HG03060 (cell line): ENCODE measurements around the gene GJB1.

Source experiments
- ATAC-seq: cut with Tn5 transposase; IDR thresholded peaks from one replicate; pipeline ENCODE4 v1.9.1; 2021; ENCODE audit warnings: low read depth, moderate number of reproducible peaks; ENCODE audit not compliant: unreplicated experiment

GJB1 gene

DNA sequence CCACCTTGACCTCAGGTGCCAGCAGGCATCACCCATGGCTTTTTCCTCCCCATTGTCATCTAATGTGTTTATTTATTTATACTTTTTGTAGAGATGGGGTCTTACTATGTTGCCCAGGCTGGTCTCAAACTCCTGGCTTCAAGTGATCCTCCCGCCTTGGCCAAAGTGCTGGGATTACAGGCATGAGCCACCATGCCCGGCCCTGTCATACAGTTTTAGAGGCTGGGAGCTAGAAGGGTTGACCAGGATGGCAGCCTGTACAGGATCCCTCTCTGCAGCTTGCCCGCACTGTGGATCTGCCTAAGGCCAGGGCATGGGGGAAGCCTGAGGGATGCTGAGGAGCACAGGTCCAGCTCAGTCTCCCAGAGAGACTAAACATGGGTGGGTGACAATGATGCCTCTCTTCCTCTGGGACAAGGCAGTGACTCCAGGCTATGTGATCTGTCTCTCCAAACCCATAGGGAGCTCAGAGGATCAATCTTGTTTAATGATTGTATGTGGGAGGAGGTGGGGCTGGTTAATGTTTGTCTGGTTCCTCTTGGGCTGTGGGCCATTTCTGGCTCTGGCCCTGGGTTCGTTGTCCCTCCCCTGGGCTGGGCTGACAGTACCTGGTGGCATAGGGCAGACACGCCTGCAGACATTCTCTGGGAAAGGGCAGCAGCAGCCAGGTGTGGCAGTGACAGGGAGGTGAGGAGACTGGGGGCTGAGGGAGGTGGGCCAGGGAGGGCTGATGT lies 8.3 kb upstream of the GJB1 start:
- no peak for ATAC-seq

DNA sequence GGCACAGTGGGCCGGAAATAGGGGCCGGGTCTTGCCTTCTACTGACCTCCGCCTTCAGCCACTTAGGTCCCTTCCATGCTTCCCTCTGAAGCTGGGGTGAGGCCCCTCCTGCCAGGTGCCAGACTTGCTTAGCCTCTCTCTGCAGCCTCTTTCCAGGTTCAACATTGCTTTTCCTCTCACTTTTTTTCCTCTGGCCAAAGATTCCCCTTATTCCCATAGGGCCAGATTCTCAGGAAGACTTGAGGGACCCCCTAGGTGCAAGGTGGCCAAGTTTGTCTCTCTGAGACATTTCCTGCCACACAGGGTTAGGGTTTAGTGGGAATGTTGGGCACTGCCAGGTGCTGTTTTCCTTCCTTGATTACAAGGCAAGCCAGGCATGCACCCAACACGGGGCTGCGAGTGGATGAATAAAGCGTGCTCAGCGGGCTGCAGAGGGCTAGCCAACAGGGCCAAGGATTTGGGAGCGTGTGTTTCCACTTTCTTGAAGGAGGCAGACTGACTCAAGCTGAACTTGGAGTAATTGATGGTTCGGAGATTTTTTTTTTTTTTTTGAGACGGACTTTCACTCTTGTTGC lies 7.6 kb upstream of the GJB1 start:
- no peak for ATAC-seq

DNA sequence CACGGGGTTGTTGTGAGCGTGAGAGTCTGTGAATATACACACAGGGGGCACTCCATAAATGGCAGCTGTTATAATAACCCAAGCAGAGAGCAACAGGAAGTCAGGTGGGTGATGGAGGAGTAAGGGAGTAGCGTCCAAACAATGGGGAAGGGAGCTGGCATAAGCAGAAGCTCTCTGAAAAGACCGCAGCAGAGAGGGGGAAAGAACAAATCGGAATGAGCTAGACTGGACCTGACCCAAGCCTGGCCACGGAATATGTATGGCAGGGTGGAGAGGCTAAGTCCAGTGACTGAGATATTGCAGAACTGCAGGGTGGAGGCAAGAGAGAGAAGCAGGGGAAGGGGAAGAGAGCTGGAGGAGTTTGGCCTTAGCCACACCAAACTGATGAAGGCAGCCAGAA lies 6.5 kb upstream of the GJB1 start:
- no peak for ATAC-seq

DNA sequence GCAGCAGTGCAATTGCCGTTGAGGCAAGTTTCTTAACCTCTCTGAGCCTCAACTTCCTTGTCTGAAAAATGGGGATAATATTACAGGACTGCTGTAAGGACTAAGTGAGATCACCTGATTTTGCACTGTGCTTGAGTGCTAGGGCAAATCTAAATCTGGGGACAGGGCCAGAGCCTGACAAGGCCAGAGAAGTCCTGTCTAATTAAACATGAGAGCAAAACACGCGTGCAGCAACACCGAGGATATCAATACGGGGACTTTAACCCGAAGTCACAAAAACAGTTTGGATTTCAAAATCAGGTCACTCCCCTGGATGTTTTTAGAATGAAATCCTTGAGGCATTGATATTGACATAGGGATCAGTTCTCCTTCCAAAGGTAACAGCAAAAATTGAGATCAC lies 5.7 kb upstream of the GJB1 start:
- no peak for ATAC-seq

DNA sequence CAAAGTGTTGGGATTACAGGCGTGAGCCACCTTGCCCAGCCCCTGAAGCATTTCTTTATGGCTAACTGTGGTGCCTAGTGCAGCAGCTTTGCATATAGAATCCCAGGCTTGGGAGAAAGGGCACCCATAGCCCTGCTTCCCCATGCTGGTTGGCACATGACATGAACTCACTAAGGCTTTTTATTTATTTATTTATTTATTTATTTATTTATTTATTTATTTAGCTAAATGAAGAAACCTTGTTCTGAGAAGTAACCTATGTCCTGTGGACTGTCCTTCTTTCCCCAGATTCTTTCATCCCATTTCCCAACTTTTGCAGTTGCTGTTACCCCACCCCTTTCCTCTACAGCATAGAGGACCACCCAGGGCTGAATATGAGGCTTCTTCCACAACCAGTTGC lies 1.9 kb upstream of the GJB1 start:
- ATAC-seq, result no peak

DNA sequence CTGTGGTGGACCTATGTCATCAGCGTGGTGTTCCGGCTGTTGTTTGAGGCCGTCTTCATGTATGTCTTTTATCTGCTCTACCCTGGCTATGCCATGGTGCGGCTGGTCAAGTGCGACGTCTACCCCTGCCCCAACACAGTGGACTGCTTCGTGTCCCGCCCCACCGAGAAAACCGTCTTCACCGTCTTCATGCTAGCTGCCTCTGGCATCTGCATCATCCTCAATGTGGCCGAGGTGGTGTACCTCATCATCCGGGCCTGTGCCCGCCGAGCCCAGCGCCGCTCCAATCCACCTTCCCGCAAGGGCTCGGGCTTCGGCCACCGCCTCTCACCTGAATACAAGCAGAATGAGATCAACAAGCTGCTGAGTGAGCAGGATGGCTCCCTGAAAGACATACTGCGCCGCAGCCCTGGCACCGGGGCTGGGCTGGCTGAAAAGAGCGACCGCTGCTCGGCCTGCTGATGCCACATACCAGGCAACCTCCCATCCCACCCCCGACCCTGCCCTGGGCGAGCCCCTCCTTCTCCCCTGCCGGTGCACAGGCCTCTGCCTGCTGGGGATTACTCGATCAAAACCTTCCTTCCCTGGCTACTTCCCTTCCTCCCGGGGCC lies 1.2 kb downstream of the GJB1 start:
- no peak for ATAC-seq

DNA sequence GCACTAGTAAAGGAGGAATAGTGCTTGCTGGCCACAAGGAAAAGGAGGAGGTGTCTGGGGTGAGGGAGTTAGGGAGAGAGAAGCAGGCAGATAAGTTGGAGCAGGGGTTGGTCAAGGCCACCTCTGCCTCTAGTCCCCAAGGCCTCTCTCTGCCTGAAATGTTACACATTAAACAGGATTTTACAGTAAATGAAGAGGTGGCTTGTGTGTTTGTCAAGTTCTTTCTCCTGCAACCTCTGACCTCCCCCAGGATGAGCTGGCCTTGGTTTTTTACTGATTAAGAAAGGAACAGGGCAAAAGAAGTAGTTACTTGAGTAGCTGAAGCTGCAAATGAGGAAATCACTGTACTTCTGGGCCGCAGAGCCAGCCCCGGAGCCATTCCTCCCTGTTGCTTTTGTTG lies 2.0 kb downstream of the GJB1 start:
- no peak for ATAC-seq

DNA sequence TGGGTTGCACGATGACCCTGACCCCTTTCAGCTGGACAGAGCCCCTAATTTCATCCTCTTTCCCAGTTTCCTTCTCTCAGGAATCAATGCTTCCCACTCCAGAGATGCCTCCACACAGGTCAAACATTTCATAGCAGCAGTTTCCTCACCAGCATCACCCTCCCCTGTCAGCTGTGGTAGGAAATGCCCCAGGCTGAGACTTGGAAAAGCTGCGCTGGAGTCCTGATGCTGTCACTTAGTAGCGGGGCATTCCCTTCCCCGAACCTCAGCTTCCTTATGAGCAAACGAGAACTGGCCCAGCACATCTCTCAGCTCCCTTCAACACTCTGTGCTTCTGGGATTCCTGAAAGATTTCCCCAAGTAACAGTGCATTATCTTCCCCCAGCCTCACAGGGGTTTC lies 2.7 kb downstream of the GJB1 start:
- ATAC-seq, result no peak

DNA sequence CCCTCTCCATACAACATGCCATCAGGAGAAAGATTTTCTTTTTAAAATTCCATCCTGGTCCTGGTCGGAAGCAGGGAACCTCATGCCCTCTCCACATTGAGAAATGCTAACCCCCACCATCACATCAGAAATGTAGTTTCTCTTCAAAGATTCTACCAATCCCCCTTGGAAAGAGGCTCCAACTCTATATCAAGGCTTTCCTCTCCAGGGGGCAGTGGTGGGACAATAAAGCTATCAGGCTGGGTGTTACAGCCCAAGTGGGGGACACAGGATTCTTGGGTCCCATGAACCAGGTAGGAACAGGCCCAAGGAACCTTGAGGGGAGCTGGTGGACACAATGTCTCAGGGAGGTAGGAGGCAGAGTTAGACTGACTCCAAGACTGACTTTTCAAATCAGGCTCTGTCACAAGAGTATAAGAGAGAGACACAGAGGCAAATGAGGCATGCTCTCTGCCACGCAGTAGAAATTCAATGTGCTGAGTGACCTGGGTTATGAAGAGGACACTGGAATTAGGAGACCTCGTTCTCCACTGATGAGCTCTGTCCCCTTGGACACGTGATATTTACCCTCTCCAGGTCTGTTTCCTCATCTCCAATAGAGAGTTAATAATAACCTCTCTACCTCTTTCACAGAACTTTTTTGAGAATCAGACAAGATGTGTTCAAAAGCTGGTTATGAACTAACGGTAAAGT lies 4.5 kb downstream of the GJB1 start:
- ATAC-seq, result no peak

DNA sequence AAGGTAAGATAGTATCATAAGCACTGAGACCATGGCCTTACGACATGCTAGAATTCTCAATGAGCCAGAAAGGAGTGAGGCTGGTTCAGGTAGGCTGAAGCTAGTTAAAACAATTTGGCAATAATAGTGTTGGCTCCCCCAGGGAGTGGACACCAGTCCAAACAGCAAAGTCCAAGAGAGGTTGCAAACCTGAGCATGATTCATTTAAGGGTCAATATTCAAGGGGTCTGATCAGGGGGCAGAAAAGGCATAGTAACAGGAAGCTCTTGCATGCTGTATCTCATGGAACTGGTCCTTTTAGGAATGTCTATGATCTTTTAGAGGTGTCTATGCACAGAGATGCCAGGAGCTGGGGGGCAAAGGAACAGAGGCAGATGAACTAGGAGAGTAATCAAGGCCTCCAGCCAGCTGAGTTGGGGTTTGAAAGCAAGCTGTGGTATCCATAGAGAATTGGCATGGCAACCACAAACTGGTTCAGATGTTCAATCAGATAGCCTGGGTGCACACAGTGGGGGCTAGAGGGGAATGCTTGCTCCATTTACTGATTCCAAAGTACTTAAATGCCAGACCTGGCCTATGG lies 5.1 kb downstream of the GJB1 start:
- no peak for ATAC-seq

DNA sequence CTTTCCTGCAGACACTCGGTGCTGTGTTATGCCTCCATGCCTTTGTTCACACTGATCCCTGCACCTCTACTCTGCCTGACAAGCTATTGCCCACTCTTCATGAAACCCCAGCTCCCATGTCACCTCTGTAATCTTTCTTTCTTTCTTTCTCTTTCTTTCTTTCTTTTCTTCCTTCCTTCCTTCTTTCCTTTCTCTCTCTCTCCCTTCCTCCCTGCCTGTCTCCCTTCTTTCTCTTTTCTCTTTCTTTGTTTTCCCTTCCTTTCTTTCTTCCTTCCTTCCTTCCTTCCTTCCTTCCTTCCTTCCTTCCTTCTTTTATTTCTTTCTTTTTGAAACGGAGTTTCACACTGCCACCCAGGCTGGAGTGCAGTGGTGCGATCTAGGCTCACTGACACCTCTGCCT lies 12.5 kb downstream of the GJB1 start:
- ATAC-seq, result no peak

DNA sequence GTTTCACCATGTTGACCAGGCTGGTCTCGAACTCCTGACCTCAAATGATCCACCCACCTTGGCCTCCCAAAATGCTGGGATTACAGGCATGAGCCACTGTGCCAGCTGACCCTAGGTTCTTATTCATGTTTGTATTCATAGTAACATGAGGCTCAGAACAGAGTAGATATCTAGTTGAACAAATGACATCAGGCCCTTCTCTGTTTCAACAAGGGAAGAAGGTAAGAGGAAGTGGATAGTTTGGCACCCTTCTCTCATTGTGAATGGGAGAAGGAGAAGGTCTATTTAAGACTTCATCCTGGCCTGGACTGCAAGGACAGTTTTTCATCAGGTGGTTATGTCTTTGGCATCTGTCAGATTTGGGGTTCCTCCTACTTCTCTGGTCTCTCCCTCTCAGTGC lies 13.8 kb downstream of the GJB1 start:
- no peak for ATAC-seq

DNA sequence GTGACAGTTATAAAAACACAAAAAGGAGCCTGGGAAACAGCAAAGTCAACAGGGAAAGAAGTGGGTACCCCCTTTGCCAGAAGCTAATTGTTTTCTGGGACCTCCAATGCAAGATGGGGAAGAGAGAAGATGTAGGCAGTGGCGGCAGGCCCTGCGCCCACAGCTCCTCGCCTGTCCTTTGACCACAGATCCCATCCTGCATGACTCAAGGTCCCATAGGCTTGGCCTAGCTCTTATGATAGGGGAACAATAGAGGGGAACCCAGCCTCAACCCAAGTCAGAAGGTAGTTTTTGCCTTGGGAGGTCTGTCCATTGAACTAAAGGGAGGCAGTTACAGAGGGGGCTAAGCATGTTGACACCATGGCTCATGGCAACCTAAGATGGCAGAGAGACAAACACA lies 16.8 kb downstream of the GJB1 start:
- no peak for ATAC-seq

DNA sequence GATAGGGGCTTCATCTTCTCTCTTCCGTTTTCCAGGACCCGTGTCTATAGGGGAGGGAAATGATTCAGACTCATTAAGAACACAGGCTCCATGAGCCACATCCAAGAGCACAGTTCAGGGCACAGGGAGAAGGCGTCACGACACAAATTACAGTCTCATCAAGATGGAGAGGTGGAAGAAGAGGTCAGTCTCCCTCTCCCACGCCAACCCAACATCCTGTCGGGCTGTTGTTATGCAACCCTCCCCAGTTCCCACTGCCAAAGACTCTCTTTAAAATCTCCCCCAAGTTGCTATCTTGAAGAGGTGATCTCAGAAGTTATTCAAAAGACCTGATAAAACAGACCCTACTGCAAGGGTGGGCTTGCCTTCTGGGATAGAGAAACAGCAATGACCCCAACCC lies 18.3 kb downstream of the GJB1 start:
- no peak for ATAC-seq

DNA sequence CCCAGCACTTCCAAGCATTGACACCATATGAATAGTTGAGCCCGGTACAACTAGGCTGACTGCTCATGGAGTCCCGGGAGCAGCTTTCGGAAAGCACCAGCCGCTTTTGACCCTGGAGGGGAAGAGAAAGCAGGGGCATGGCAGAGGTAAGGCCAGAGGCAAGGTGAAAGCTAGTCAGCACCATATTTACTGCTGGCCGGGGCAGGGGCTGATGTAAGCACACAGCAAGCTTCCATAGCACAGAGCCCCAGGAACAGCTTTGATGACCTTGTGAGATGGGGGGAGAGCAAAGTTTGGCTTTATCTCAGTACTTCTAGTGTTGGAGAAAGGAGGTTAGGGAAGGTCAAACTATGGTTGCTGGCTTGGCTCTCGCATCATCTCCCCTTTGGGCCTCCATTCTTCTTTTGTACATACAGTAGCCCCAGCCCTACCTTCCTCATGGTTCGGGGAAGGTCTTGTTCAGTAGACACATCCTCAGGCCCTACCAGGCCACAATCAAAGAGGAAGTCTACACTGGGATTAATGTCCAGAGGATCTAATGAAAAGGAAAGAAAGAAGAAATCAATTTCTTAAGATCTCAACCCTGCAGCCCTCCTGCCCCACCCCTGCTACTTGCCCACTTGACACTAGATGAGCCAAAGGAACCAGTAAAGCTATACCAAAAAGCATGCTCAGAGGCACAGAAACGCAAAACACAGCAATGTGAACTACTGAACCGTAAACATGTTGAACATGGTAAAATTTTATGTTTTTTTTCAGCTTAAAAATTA lies 21.5 kb downstream of the GJB1 start:
- no peak for ATAC-seq

DNA sequence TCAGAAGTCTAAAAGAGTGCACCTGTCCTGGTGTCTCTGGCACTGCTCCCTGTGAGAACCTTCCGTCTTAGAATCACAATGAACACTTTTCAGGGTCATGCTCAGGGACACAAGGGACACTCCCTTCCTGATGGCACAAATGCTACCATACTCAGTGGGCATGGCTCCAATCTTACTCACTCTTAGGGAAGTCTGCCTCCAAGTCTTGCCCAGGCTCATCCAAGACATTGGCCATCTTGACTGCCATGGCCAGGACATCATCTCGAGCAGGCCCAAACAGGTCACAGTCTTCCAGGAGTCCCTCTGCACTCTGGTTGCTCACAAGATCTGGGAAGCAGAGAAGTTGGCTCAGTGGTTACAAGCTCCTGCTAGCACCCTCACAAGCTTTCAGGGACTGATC lies 22.1 kb downstream of the GJB1 start:
- no peak for ATAC-seq

DNA sequence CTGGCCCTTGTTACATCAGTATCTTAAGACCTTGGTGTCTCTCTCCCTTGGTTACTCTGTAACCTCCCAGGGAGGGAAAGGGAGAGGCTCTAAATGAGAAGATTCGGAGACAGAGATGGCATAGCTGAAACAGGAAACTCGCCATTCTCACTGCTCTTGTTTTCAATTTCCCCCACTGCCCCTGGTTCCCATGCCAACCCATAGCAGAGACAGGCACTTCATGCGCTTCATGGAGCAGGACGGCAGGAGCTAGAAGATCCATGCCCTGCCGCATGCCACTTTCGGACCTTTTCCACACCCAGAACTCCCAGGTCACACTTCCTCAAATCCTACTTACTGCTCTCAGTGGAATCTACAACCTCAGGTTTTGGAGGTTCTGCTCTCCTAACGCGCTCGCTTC lies 27.8 kb downstream of the GJB1 start:
- no peak for ATAC-seq

DNA sequence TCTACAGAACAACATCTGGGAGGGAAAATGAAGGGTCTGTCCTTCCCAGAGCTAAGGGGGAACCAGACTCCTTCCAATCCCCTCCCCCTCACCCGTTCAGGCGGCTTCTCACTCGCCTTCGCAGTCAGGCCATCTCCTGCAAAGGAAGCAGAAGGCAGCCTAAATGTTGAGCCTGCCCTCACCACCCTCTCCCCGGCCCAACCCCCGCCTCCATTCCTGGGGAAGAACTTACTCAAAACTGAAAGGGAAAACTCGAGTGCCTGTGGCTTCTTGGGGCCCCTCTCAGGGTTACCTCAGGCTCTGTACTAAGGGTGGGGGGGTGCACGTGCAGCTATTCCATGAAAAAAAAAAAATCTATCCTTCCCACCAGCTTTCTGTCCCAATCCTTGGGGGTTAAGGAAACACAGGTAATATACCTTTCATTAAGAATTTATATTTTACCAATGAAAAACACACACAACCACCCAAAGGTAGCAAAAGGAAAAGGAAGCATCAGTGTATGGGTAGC lies 28.5 kb downstream of the GJB1 start:
- no peak for ATAC-seq

DNA sequence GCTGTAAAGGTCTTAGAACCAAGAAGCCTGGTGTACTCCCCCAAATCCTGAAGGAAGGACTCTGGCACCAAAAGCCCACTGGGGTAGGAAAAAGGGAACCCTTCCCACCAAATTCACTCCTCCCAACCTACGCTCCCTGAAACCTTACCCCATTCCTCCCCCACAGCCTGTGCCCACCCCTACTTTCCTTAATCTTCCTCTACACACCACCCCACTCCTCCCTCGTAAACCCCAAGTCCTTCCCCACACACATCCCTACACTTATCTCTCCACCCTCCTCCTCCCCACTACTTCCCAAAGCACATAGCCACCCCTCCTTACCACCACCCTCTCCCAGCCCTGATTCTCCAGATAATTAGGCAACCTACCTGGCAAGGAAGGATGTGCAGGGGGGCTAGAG lies 29.2 kb downstream of the GJB1 start:
- no peak for ATAC-seq
